GM21367 (cell line): Measurements from ENCODE around the gene SNUPN.

Source experiments
- ATAC-seq: cut with Tn5 transposase; IDR thresholded peaks from one replicate; pipeline ENCODE4 v1.9.1; 2021; ENCODE audit not compliant: unreplicated experiment

The SNUPN gene

GRCh38 chr15:75625542-75626347, at the start of gene SNUPN:
SNUPN (minus strand) TSS chr15:75625725; CDS start chr15:75621051, 4,674 bp downstream.
- ATAC-seq, result peak; percentile 60

DNA sequence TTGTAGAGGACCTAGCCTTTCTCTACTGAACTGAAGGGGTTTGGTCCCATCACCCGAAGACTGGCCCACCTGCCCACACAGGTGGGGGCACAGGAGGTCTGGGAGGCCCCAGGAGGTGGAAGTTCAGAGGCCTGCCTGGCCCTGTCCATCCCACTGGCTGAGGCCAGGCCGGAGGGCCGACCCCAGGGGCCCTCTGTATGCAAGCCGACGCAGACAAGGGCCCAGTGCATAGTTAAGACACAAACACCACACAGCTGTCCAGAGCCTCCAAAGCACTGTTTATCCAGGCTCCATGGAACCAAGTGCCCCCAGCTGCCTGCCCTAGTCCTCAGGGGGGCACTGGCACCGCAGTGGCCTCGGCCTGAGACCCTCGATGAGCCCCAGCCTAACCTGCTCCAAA, 48.8 kb upstream of the SNUPN start:
- ATAC-seq, result no peak

DNA sequence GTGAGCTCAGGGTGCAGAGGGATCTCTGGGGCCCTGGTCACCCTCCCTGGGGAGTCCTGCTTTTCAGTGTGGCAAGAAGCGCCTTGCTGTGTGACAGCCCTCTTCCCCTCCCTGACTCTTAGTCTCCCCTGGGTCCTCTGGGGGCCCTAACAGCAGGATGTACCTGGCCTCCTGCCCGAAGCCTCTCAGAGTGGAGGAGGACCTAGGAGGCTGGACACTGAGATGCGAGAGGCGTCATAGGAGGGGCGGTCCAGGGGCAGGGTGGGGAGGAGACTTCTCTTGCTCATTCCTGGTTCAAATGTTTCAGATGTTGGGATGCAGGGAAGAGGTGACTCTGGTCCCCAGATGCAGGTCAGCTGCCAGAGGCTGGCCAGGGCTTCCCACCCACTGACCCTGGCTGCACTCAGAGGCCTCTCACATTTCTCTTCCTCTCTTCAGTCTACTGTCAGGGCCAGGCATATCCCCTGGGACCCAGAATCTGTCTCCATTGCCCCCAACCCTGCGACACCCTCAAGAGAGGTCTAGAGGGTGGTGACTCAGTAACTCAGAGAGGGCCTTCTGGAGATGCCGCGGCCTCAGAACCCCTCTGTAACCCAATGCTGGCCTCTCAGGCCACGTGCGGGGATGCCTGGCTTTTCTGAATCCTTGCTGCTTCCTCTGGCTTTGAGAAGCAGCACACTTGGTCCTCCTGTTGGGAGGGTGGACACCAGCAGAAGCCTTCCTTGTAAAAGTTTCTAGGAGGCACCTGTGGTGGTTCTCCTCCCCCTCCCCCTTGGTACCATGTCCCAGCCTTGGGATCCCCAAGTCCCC, 48.1 kb upstream of the SNUPN start:
- ATAC-seq, result no peak

DNA sequence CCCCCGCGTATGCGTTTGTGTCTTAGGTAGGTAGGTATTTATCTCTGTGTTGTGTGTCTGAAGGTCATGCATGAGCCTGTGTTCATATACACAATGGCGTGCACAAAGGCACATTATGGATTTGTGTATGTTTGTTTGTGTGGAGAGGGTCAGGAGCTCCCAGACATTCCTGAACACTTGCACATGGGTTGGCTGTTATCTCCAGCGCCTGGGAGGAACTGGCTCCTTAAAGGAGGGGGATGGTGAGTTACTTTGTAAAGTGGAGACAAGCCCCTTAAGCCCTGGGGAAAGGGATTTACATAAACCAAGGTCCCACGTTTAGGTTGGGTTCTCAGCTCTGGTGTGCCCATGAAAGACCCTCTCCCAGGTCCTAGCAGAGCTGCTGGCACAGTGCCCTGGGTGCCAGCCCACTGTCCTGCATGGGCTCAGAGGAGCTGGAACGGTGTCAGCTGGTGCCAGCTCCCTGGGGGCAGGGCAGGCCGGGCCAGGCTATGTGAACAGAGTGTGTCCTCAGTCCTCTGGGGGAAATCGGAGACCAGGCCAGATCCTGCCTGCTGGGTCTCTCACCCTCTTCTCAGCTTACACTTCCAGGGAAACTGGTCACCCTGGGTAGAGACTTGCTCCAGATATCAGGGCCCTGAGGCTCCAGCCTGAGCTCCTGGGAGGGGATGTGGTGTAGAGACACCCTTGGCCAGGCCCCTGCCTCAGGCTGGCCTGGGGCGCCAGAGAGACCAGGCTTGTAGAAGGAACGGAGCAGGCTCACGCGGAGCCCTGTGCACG, 47.3 kb upstream of the SNUPN start:
- ATAC-seq, result no peak

DNA sequence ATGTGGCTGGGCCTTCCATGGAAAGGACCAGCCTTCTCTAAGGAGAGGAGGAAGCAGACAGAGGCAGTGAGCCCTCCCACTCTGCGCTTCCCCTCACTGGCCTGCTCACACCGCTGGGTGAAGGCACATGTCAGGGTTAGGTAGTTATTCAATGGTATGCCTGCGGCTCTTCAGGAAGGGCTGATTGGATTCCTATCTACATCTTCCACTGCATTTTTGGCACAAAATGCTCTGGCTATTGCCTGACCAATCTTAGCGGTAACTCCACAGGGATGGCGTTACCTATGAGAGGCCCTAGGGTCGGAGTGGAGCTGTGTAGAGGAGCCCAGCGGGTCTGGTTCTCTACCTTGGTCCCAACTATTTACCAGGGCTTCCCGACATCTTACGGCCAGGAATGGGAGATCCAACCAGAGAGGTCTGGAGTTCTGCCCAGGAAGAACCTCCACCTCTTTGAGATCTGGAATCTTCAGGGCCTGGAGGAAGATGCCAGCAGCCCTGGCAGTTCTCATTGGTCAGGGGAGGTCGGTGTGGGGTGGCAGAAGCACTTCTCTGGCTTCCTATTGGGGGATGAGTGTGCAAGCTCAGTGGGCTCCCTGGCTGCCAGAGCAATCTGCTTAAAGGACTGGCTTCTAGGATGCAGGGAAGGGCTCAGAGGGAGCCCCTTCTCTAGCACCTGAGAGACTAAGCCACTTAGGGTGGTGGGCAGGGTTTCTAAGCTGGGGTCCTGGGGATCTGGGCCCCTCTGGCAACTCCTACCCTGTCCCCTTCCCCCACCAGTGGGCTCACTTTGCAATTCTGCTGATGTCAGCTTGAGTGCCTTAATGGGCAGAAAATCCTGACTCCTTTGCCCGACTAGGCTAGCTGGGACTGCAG, 46.4 kb upstream of the SNUPN start:
- no peak for ATAC-seq

GRCh38 chr15:75669879-75670212, 44.3 kb upstream of the SNUPN start:
- ATAC-seq, result no peak

- ATAC-seq, result no peak
Measured at GRCh38 chr15:75669191-75669878, 43.8 kb upstream of the SNUPN start.

- ATAC-seq, result no peak
Measured at GRCh38 chr15:75666823-75667501, 41.4 kb upstream of the SNUPN start.

GRCh38 chr15:75663931-75664421, 38.5 kb upstream of the SNUPN start:
- no peak for ATAC-seq

DNA sequence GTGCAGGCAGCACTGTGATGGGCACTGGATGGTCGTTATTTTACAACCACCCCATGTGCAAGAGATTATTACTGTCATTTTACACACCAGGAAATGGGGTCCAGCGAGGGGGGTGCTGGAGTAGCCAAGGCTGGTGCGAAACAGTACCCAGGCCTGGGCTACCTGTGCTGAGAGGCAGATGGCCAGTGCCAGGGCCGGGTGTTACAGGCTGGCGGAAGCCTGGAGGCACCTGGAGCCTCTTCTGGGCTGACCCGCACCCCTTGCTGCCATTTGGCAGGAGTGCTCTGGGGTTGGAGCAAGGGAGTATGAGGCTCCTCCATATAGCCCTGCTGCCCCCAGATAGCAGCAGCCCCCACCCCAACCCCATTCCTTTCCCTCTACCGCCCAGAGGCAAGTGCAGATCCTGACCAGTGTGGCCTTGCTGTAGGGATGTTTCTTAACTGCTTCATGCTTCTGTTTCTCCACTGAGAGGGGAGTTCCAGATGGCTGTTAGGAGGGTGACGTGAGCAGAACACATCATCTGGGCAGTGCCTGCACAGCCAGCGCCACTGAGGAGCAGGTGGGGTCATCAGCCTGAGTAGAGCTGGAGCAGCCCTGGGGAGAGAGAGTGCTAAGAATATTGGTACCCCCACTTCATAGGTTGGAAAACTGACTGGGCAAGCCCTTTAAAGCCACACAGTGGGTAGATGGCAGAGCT, 37.4 kb upstream of the SNUPN start:
- ATAC-seq, result no peak

- ATAC-seq, result no peak
Measured at GRCh38 chr15:75661756-75662140, 36.2 kb upstream of the SNUPN start.

DNA sequence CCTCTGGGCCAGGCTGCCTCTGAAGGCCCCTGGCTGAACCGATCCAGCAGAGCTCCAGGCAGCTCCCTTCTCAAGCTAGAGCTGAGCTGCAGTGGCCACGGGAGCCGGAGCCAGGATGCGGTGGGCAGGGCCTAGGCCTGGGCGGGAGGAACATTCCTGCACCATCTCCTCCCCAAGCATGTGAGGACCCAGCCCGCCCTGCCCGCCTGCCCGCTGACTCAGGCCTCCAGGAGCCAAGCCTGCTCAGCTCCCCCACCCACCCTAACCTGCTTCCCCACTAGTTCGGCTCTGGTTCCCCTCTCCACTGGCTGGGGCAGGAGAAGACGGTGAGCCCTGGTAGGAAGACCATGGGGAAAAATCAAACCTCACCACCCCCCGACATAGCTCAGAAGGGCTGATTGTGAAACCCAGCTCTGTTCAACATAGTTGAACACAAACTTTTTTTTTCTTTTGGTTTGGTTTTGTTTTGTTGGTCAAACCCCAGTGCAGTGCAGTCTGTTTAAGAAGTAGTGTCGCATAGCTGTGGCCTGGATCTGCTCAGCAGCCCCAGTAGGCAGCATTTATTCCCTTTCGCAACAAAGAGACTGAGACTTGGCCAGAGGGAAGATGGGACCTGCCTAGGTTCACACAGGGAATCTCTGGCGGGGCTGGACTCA, 35.7 kb upstream of the SNUPN start:
- ATAC-seq, result no peak

DNA sequence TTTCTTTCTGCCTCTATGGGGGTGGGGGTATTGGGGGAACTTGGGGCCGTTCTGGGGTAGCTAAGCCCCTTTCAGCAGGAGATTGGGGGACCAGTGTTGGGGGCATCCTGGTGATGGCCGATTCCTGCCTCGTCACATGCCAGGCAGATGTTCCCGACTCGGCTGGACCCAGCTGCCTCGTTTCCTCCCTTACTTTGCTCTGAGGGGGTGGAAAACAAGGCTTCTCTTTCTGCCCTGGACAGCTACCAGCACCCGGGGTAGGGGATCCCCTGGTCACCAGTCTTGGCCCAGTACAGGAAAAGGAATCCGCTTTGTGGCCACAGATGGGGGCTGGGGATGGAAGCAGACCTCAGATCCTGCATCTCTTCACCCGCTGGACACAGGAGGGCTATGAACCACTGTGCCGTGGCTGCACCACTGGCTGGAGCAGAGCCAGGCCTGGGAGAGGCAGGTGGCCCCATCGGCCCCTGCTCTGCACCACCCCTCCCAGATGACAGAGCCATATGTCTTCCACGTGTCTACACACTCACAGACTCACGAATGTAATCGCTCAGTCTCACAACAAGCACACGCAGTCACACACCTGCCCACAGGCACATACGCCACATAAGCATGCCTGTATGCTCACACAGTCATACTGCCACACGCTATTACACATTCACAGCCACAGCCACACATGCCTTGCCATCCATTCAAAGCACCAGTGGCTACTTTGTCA, 34.6 kb upstream of the SNUPN start:
- no peak for ATAC-seq

GRCh38 chr15:75659141-75659771, 33.7 kb upstream of the SNUPN start:
- no peak for ATAC-seq

DNA sequence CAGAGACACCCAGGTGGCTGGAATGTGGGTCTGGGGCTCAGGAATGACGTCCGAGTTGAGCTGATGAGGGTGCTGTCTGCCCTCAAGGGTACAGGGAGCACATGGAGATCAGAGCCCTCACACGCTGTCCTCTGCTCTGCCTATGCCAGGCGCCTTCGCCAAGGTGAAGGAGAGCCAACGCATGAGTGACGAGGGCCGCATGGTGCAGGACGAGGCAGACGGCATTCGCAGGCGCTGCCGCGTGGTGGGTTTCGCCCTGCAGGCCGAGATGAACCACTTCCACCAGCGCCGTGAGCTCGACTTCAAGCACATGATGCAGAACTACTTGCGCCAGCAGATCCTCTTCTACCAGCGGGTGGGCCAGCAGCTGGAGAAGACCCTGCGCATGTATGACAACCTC, 31.3 kb upstream of the SNUPN start:
- no peak for ATAC-seq

DNA sequence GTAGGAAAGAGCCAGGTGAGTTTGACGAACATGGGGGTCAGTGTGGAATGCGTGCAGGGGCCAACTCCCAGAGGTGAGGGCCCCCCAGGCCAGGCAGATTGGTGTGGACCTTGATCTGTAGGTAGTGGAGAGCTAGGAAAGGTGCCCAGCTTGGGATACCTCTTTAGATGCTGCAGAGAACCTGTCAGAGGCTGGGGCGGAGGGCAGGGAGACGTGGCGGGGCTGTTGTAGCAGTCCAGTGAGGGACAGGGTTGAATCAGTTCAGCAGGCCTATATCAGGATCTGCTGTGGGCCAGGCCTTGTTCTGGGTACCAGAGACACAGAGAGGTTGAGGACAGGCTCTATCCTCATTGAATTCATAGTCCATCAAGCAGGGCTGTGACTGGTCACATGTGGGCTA, 30.8 kb upstream of the SNUPN start:
- ATAC-seq, result no peak

DNA sequence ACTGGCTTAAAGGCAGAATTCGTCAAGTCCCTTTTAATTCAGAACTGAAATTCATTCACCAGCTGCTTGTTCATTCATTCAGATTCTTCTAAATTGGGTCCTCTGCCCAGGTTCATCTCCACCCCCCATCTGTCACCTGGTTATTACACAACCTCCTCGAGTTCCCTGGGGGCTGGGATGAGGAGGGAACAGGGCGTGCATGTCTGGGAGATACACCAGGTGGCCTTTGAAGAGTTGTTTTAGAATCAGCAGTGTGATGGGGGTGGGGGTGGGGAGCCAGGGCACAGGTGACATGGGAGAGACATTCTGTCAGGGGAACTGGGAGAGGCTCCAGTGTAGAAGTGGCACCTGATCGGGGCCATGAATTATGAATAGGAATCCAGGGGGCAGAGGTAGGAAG, 30.4 kb upstream of the SNUPN start:
- ATAC-seq, result no peak
